LoVo (cell line): Measurements from ENCODE around the gene PDZD2.

Experiments used
- DNase-seq: peaks from one replicate; pipeline ENCODE4 v3.0.0-alpha.2; 2016; ENCODE audit warnings: low spot score

PDZD2 gene

GRCh38 chr5:31867219-31867618 is 228.3 kb downstream of the PDZD2 start:
- no peak for DNase-seq

GRCh38 chr5:31880449-31880848 is 241.5 kb downstream of the PDZD2 start:
- DNase-seq, result no peak

- no peak for DNase-seq
Observed at GRCh38 chr5:31884896-31885295, 246.0 kb downstream of the PDZD2 start.

GRCh38 chr5:31886206-31886605 is 247.3 kb downstream of the PDZD2 start:
- no peak for DNase-seq

- no peak for DNase-seq
Observed at GRCh38 chr5:31887556-31887955, 248.6 kb downstream of the PDZD2 start.

GRCh38 chr5:31888564-31888963 is 249.6 kb downstream of the PDZD2 start:
- no peak for DNase-seq

- no peak for DNase-seq
Observed at GRCh38 chr5:31889001-31889561, 250.2 kb downstream of the PDZD2 start.

- no peak for DNase-seq
Observed at GRCh38 chr5:31890046-31890445, 251.1 kb downstream of the PDZD2 start.

- no peak for DNase-seq
Observed at GRCh38 chr5:31894141-31894540, 255.2 kb downstream of the PDZD2 start.

GRCh38 chr5:31895199-31895820 is 256.4 kb downstream of the PDZD2 start:
- DNase-seq, result no peak

- DNase-seq, result no peak
Observed at GRCh38 chr5:31898036-31898632, 259.2 kb downstream of the PDZD2 start.

- DNase-seq, result no peak
Observed at GRCh38 chr5:31900296-31900865, 261.4 kb downstream of the PDZD2 start.

GRCh38 chr5:31901807-31902530 is 263.0 kb downstream of the PDZD2 start:
- DNase-seq, result no peak

- DNase-seq, result no peak
Observed at GRCh38 chr5:31908396-31908795, 269.5 kb downstream of the PDZD2 start.

GRCh38 chr5:31909073-31909472 is 270.1 kb downstream of the PDZD2 start:
- no peak for DNase-seq

GRCh38 chr5:31911291-31912265 is 272.6 kb downstream of the PDZD2 start:
- no peak for DNase-seq

GRCh38 chr5:31913808-31914207 is 274.9 kb downstream of the PDZD2 start:
- DNase-seq, result no peak

- no peak for DNase-seq
Observed at GRCh38 chr5:31916327-31916726, 277.4 kb downstream of the PDZD2 start.

- no peak for DNase-seq
Observed at GRCh38 chr5:31918739-31919138, 279.8 kb downstream of the PDZD2 start.

- no peak for DNase-seq
Observed at GRCh38 chr5:31921852-31922305, 282.9 kb downstream of the PDZD2 start.

- DNase-seq, result no peak
Observed at GRCh38 chr5:31924005-31924404, 285.1 kb downstream of the PDZD2 start.
